HL-60 (cell line): ENCODE results near the gene IP6K1.

Experiments
- CTCF ChIP-seq: IDR thresholded peaks from one replicate; pipeline ENCODE4 v1.5.1; 2011; ENCODE audit warnings: low read length, control low read depth, inconsistent platforms; ENCODE audit not compliant: insufficient read depth
- GABPA ChIP-seq: IDR thresholded peaks from 2 replicates; pipeline ENCODE4 v1.6.1; 2012; ENCODE audit warnings: low read depth
- POLR2AphosphoS5 ChIP-seq: IDR thresholded peaks from 2 replicates; pipeline ENCODE4 v1.6.1; 2012; ENCODE audit warnings: low read depth
- SPI1 ChIP-seq: IDR thresholded peaks from 2 replicates; pipeline ENCODE4 v1.6.1; 2012; ENCODE audit warnings: low read depth, mild to moderate bottlenecking, borderline replicate concordance
- TF ChIP-seq, protein P1 (sequence below): IDR thresholded peaks from 2 replicates; pipeline ENCODE4 v1.6.1; 2012; ENCODE audit warnings: low read depth; ENCODE audit not compliant: insufficient replicate concordance

GRCh38 chr3:49751501-49751900, 34.8 kb downstream of the IP6K1 start:
- no peak for TF ChIP-seq CTCF
- TF ChIP-seq GABPA = no peak
- TF ChIP-seq POLR2AphosphoS5 = no peak
- no peak for TF ChIP-seq SPI1
- TF ChIP-seq, protein P1, sequence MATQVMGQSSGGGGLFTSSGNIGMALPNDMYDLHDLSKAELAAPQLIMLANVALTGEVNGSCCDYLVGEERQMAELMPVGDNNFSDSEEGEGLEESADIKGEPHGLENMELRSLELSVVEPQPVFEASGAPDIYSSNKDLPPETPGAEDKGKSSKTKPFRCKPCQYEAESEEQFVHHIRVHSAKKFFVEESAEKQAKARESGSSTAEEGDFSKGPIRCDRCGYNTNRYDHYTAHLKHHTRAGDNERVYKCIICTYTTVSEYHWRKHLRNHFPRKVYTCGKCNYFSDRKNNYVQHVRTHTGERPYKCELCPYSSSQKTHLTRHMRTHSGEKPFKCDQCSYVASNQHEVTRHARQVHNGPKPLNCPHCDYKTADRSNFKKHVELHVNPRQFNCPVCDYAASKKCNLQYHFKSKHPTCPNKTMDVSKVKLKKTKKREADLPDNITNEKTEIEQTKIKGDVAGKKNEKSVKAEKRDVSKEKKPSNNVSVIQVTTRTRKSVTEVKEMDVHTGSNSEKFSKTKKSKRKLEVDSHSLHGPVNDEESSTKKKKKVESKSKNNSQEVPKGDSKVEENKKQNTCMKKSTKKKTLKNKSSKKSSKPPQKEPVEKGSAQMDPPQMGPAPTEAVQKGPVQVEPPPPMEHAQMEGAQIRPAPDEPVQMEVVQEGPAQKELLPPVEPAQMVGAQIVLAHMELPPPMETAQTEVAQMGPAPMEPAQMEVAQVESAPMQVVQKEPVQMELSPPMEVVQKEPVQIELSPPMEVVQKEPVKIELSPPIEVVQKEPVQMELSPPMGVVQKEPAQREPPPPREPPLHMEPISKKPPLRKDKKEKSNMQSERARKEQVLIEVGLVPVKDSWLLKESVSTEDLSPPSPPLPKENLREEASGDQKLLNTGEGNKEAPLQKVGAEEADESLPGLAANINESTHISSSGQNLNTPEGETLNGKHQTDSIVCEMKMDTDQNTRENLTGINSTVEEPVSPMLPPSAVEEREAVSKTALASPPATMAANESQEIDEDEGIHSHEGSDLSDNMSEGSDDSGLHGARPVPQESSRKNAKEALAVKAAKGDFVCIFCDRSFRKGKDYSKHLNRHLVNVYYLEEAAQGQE = no peak
